GM23338 (cell line): ENCODE measurements around the gene ADAMTS14. TPM values are rescaled to one million over a fixed set of nuclear protein-coding genes. Genes with fewer than 3 reads are reported as not detected.

Experiments used
- ATAC-seq: fragments of 200-7000 bp; cut with Tn5 transposase; 3 replicates; pipeline ENCODE4 v1.9.1; 2020
- DNase-seq: peaks from one replicate; pipeline ENCODE4 v3.0.0-alpha.2; 2015; ENCODE audit warnings: low spot score
- H2AFZ ChIP-seq: fragments of 200-600 bp; sonication (generic); 2 replicates; pipeline ENCODE4 v1.8.0; 2016; ENCODE audit warnings: antibody characterized with exemption, mild to moderate bottlenecking, moderate library complexity
- H3F3A ChIP-seq: fragments of 200-600 bp; sonication (generic); replicated peaks from 2 replicates; pipeline ENCODE4 v1.8.0; 2017; ENCODE audit warnings: antibody characterized with exemption, mixed run types, low read depth
- H3K27ac ChIP-seq: fragments of 200-600 bp; sonication (generic); 2 replicates; pipeline ENCODE4 v1.6.1; 2016; ENCODE audit warnings: low read depth
- H3K27me3 ChIP-seq: fragments of 200-600 bp; sonication (generic); 2 replicates; pipeline ENCODE4 v1.8.0; 2016; ENCODE audit warnings: mild to moderate bottlenecking, mixed run types, moderate library complexity; ENCODE audit not compliant: insufficient read depth
- H3K36me3 ChIP-seq: fragments of 200-600 bp; sonication (generic); 2 replicates; pipeline ENCODE4 v1.8.0; 2016; ENCODE audit warnings: mild to moderate bottlenecking; ENCODE audit not compliant: insufficient read depth
- H3K4me1 ChIP-seq: fragments of 200-600 bp; sonication (generic); 2 replicates; pipeline ENCODE4 v1.8.0; 2016; ENCODE audit warnings: mild to moderate bottlenecking, moderate library complexity; ENCODE audit not compliant: insufficient read depth
- H3K4me2 ChIP-seq: fragments of 200-600 bp; sonication (generic); 2 replicates; pipeline ENCODE4 v1.7.1; 2017; ENCODE audit warnings: mixed run types
- H3K4me3 ChIP-seq: fragments of 200-600 bp; sonication (generic); 2 replicates; pipeline ENCODE4 v1.6.1; 2016; ENCODE audit warnings: mixed run types
- H3K79me2 ChIP-seq: fragments of 200-600 bp; sonication (generic); replicated peaks from 2 replicates; pipeline ENCODE4 v1.8.0; 2017; ENCODE audit warnings: mild to moderate bottlenecking; ENCODE audit not compliant: insufficient read depth
- H3K9me2 ChIP-seq: fragments of 200-600 bp; sonication (generic); 2 replicates; pipeline ENCODE4 v1.8.0; 2017; ENCODE audit not compliant: insufficient read depth
- H4K20me1 ChIP-seq: fragments of 200-600 bp; sonication (generic); replicated peaks from 2 replicates; pipeline ENCODE4 v1.8.0; 2017; ENCODE audit warnings: mild to moderate bottlenecking; ENCODE audit not compliant: insufficient read depth
- H3K27ac Mint-ChIP-seq: 2 replicates; pipeline ENCODE4 v1.8.0; 2020; ENCODE audit warnings: inconsistent platforms, mild to moderate bottlenecking, moderate library complexity, mixed read lengths
- H3K27me3 Mint-ChIP-seq: 3 replicates; pipeline ENCODE4 v1.8.0; 2022; ENCODE audit warnings: low read depth, mild to moderate bottlenecking, moderate library complexity, mixed read lengths, inconsistent platforms; ENCODE audit not compliant: insufficient read depth, poor library complexity
- H3K36me3 Mint-ChIP-seq: 3 replicates; pipeline ENCODE4 v1.8.0; 2021; ENCODE audit warnings: low read depth, mild to moderate bottlenecking, inconsistent platforms, moderate library complexity, mixed read lengths
- H3K4me1 Mint-ChIP-seq: 3 replicates; pipeline ENCODE4 v1.8.0; 2020; ENCODE audit warnings: mild to moderate bottlenecking, inconsistent platforms, mixed read lengths
- H3K4me3 Mint-ChIP-seq: 3 replicates; pipeline ENCODE4 v1.8.0; 2021; ENCODE audit warnings: moderate library complexity, mild to moderate bottlenecking, inconsistent platforms, mixed read lengths
- H3K9me3 Mint-ChIP-seq: 3 replicates; pipeline ENCODE4 v1.8.0; 2020; ENCODE audit warnings: moderate library complexity, mild to moderate bottlenecking, inconsistent platforms, mixed read lengths
- CREB1 ChIP-seq: fragments of 250-450 bp; sonication (Bioruptor Pico); IDR thresholded peaks from 2 replicates; pipeline ENCODE4 v1.5.0; 2020; ENCODE audit warnings: low read depth, mild to moderate bottlenecking, moderate library complexity
- CTCF ChIP-seq, 2 experiments: fragments of 200-600 bp in 1 of 2; sonication (generic) in 1 of 2; conservative IDR thresholded peaks; 2 replicates each; pipeline versions ENCODE4 v1.5.1 to v1.6.1; 2016 to 2017; ENCODE audit warnings: antibody characterized with exemption in 2 of 2, low read depth in 2 of 2, mild to moderate bottlenecking in 2 of 2, moderate library complexity in 1 of 2
- EZH2 ChIP-seq: fragments of 200-600 bp; sonication (generic); IDR thresholded peaks from one replicate; pipeline ENCODE4 v1.8.0; 2017; ENCODE audit warnings: antibody characterized with exemption, mild to moderate bottlenecking, low read depth; ENCODE audit not compliant: unreplicated experiment
- EZH2phosphoT487 ChIP-seq: fragments of 200-600 bp; sonication (generic); IDR thresholded peaks from one replicate; pipeline ENCODE4 v1.8.1; 2018; ENCODE audit warnings: antibody characterized with exemption; ENCODE audit not compliant: unreplicated experiment
- JUNB ChIP-seq: IDR thresholded peaks from one replicate; pipeline ENCODE4 v1.6.1; 2016; ENCODE audit warnings: antibody characterized with exemption; ENCODE audit not compliant: unreplicated experiment
- NANOG ChIP-seq: IDR thresholded peaks from 2 replicates; pipeline ENCODE4 v1.6.1; 2016; ENCODE audit warnings: antibody characterized with exemption, borderline replicate concordance
- POLR2AphosphoS5 ChIP-seq: IDR thresholded peaks from 2 replicates; pipeline ENCODE4 v1.6.1; 2016; ENCODE audit warnings: antibody characterized with exemption, low read depth
- ZNF114 ChIP-seq: fragments of 250-450 bp; sonication (Bioruptor Pico); IDR thresholded peaks from 2 replicates; pipeline ENCODE4 v1.5.0; 2020; ENCODE audit warnings: mild to moderate bottlenecking, moderate library complexity
- ZNF331 ChIP-seq: fragments of 250-450 bp; sonication (Bioruptor Pico); IDR thresholded peaks from 2 replicates; pipeline ENCODE4 v1.5.0; 2020; ENCODE audit warnings: low read depth, mild to moderate bottlenecking, moderate library complexity
- polyA plus RNA-seq: library from polyadenylated mRNA; unstranded; fragments of >200 nt; fragmentation: Nextera tagmentation; extraction: Ambion mirVana; gene quantifications from 2 replicates; pipeline ENCODE4 v1.2.1, GENCODE V29; 2016
- total RNA-seq: library from RNA; depleted of rRNA; stranded (reverse); fragments of >200 nt; shearing (Covaris generic); gene quantifications from 2 replicates; pipeline ENCODE4 v1.2.3, GENCODE V29; 2014
- TF ChIP-seq, protein P1 (sequence below): IDR thresholded peaks from 2 replicates; pipeline ENCODE4 v1.6.1; 2016; ENCODE audit warnings: antibody characterized with exemption
- TF ChIP-seq, protein P2 (sequence below): fragments of 250-450 bp; sonication (Bioruptor Pico); IDR thresholded peaks from 2 replicates; pipeline ENCODE4 v1.5.0; 2020; ENCODE audit warnings: mild to moderate bottlenecking, moderate library complexity
- TF ChIP-seq, protein P3 (sequence below): IDR thresholded peaks from one replicate; pipeline ENCODE4 v1.6.1; 2018; ENCODE audit warnings: antibody characterized with exemption; ENCODE audit not compliant: unreplicated experiment

ADAMTS14 gene
- total and polyA plus RNA-seq, 2 experiments from 2014 or later = 1.9 to 2.1 TPM

DNA sequence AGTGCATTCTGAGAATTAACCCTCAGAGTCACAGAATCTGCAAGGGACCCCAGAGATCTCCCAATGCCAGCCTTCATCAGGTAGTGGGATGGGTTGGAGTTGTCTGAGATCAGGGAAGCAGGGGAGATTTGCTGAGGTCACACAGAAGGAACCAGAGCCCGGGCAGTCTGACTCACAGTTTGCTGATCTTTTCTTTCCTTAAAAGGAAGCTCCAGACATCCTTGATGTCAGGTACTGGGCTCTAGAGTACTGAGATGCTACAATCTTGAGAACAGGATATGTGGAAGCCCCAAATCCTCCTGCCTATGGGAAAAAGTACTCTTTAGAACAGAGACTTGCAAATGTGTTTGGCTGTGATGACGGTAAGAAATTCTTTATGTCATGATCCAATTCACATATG, 112.2 kb downstream of the ADAMTS14 start:
- H3K4me3 ChIP-seq = no peak overlapping the region
- TF ChIP-seq, protein P1, sequence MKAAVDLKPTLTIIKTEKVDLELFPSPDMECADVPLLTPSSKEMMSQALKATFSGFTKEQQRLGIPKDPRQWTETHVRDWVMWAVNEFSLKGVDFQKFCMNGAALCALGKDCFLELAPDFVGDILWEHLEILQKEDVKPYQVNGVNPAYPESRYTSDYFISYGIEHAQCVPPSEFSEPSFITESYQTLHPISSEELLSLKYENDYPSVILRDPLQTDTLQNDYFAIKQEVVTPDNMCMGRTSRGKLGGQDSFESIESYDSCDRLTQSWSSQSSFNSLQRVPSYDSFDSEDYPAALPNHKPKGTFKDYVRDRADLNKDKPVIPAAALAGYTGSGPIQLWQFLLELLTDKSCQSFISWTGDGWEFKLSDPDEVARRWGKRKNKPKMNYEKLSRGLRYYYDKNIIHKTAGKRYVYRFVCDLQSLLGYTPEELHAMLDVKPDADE = no peak
- no peak for TF ChIP-seq JUNB
- no peak for TF ChIP-seq NANOG
- TF ChIP-seq, protein P2, sequence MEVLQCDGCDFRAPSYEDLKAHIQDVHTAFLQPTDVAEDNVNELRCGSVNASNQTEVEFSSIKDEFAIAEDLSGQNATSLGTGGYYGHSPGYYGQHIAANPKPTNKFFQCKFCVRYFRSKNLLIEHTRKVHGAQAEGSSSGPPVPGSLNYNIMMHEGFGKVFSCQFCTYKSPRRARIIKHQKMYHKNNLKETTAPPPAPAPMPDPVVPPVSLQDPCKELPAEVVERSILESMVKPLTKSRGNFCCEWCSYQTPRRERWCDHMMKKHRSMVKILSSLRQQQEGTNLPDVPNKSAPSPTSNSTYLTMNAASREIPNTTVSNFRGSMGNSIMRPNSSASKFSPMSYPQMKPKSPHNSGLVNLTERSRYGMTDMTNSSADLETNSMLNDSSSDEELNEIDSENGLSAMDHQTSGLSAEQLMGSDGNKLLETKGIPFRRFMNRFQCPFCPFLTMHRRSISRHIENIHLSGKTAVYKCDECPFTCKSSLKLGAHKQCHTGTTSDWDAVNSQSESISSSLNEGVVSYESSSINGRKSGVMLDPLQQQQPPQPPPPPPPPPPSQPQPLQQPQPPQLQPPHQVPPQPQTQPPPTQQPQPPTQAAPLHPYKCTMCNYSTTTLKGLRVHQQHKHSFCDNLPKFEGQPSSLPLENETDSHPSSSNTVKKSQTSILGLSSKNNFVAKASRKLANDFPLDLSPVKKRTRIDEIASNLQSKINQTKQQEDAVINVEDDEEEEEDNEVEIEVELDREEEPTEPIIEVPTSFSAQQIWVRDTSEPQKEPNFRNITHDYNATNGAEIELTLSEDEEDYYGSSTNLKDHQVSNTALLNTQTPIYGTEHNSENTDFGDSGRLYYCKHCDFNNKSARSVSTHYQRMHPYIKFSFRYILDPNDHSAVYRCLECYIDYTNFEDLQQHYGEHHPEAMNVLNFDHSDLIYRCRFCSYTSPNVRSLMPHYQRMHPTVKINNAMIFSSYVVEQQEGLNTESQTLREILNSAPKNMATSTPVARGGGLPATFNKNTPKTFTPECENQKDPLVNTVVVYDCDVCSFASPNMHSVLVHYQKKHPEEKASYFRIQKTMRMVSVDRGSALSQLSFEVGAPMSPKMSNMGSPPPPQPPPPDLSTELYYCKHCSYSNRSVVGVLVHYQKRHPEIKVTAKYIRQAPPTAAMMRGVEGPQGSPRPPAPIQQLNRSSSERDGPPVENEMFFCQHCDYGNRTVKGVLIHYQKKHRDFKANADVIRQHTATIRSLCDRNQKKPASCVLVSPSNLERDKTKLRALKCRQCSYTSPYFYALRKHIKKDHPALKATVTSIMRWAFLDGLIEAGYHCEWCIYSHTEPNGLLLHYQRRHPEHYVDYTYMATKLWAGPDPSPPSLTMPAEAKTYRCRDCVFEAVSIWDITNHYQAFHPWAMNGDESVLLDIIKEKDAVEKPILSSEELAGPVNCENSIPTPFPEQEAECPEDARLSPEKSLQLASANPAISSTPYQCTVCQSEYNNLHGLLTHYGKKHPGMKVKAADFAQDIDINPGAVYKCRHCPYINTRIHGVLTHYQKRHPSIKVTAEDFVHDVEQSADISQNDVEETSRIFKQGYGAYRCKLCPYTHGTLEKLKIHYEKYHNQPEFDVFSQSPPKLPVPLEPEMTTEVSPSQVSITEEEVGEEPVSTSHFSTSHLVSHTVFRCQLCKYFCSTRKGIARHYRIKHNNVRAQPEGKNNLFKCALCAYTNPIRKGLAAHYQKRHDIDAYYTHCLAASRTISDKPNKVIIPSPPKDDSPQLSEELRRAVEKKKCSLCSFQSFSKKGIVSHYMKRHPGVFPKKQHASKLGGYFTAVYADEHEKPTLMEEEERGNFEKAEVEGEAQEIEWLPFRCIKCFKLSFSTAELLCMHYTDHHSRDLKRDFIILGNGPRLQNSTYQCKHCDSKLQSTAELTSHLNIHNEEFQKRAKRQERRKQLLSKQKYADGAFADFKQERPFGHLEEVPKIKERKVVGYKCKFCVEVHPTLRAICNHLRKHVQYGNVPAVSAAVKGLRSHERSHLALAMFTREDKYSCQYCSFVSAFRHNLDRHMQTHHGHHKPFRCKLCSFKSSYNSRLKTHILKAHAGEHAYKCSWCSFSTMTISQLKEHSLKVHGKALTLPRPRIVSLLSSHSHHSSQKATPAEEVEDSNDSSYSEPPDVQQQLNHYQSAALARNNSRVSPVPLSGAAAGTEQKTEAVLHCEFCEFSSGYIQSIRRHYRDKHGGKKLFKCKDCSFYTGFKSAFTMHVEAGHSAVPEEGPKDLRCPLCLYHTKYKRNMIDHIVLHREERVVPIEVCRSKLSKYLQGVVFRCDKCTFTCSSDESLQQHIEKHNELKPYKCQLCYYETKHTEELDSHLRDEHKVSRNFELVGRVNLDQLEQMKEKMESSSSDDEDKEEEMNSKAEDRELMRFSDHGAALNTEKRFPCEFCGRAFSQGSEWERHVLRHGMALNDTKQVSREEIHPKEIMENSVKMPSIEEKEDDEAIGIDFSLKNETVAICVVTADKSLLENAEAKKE (CRISPR knock-in tag) = no peak
- no peak for TF ChIP-seq CREB1
- TF ChIP-seq EZH2phosphoT487 = no peak
- TF ChIP-seq EZH2 = no peak
- TF ChIP-seq POLR2AphosphoS5 = no peak
- no peak for TF ChIP-seq ZNF114 (CRISPR knock-in tag)
- TF ChIP-seq CTCF (conservative IDR thresholded peaks at IDR 0.05; ENCODE audit: low read depth in 2 of 2) = no peak
- TF ChIP-seq, protein P3, sequence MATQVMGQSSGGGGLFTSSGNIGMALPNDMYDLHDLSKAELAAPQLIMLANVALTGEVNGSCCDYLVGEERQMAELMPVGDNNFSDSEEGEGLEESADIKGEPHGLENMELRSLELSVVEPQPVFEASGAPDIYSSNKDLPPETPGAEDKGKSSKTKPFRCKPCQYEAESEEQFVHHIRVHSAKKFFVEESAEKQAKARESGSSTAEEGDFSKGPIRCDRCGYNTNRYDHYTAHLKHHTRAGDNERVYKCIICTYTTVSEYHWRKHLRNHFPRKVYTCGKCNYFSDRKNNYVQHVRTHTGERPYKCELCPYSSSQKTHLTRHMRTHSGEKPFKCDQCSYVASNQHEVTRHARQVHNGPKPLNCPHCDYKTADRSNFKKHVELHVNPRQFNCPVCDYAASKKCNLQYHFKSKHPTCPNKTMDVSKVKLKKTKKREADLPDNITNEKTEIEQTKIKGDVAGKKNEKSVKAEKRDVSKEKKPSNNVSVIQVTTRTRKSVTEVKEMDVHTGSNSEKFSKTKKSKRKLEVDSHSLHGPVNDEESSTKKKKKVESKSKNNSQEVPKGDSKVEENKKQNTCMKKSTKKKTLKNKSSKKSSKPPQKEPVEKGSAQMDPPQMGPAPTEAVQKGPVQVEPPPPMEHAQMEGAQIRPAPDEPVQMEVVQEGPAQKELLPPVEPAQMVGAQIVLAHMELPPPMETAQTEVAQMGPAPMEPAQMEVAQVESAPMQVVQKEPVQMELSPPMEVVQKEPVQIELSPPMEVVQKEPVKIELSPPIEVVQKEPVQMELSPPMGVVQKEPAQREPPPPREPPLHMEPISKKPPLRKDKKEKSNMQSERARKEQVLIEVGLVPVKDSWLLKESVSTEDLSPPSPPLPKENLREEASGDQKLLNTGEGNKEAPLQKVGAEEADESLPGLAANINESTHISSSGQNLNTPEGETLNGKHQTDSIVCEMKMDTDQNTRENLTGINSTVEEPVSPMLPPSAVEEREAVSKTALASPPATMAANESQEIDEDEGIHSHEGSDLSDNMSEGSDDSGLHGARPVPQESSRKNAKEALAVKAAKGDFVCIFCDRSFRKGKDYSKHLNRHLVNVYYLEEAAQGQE = no peak
- TF ChIP-seq ZNF331 (CRISPR knock-in tag) = no peak
- H3K4me1 ChIP-seq = no peaks in the 10 kb centered on the region
- no peak overlapping the region for H2AFZ ChIP-seq
- H3F3A ChIP-seq = no peaks in the 10 kb centered on the region
- H3K4me2 ChIP-seq = no peak overlapping the region
- H3K9me2 ChIP-seq = peaks cover 4% of the 10 kb centered on the region; the same call in 1 of the 2 replicates
- no peak overlapping the region for H3K27ac ChIP-seq
- no peak overlapping the region for H3K27ac Mint-ChIP-seq
- no peak overlapping the region for H3K4me3 Mint-ChIP-seq
- H3K79me2 ChIP-seq = no peaks in the 10 kb centered on the region
- H4K20me1 ChIP-seq = no peaks in the 10 kb centered on the region; the same call in 1 of the 2 replicates
- H3K9me3 Mint-ChIP-seq = no peaks in the 10 kb centered on the region
- H3K27me3 ChIP-seq = no peaks in the 10 kb centered on the region
- ATAC-seq (no peak), DNase-seq (no peak)
- H3K27me3 Mint-ChIP-seq = no peaks in the 10 kb centered on the region
- no peaks in the 10 kb centered on the region for H3K4me1 Mint-ChIP-seq
- H3K36me3 Mint-ChIP-seq = no peaks in the 10 kb centered on the region
- H3K36me3 ChIP-seq = no peaks in the 10 kb centered on the region
